Neuronal stem cell (in vitro differentiated cells): ENCODE results near the gene ADGRL4.

Source experiments
- DNase-seq: peaks from one replicate; pipeline ENCODE4 v3.0.0-alpha.2; 2013; ENCODE audit warnings: low spot score
- H2AFZ ChIP-seq: one replicate; pipeline ENCODE4 v1.6.1; 2013; ENCODE audit warnings: mild to moderate bottlenecking, low read length, inconsistent platforms
- H2AK5ac ChIP-seq: 2 replicates; pipeline ENCODE4 v1.6.1; 2013; ENCODE audit warnings: low read depth, mild to moderate bottlenecking, inconsistent platforms, low read length, moderate library complexity, mixed read lengths
- H2BK120ac ChIP-seq: 2 replicates; pipeline ENCODE4 v1.6.1; 2013; ENCODE audit warnings: low read depth, mild to moderate bottlenecking, inconsistent platforms, low read length, moderate library complexity, mixed read lengths
- H2BK12ac ChIP-seq: one replicate; pipeline ENCODE4 v1.6.1; 2013; ENCODE audit warnings: low read length, inconsistent platforms
- H2BK15ac ChIP-seq: 2 replicates; pipeline ENCODE4 v1.6.1; 2013; ENCODE audit warnings: mild to moderate bottlenecking, low read length, inconsistent platforms, mixed read lengths
- H2BK5ac ChIP-seq: one replicate; pipeline ENCODE4 v1.6.1; 2013; ENCODE audit warnings: inconsistent platforms, mild to moderate bottlenecking, low read length, moderate library complexity
- H3K14ac ChIP-seq: one replicate; pipeline ENCODE4 v1.6.1; 2013; ENCODE audit warnings: low read length, inconsistent platforms
- H3K18ac ChIP-seq: 2 replicates; pipeline ENCODE4 v1.6.1; 2013; ENCODE audit warnings: low read length, inconsistent platforms
- H3K23ac ChIP-seq: 2 replicates; pipeline ENCODE4 v1.6.1; 2013; ENCODE audit warnings: low read depth, mild to moderate bottlenecking, mixed read lengths, low read length, inconsistent platforms; ENCODE audit not compliant: poor library complexity
- H3K27ac ChIP-seq: replicated peaks from 3 replicates; pipeline ENCODE4 v1.5.1; 2013; ENCODE audit warnings: low read length, inconsistent platforms
- H3K27me3 ChIP-seq, 3 experiments: 2 replicates each; pipeline ENCODE4 v1.6.1; 2013; ENCODE audit warnings: low read length in 3 of 3, mild to moderate bottlenecking in 2 of 3, inconsistent platforms in 1 of 3, low read depth in 1 of 3, mixed read lengths in 1 of 3, moderate library complexity in 1 of 3; ENCODE audit not compliant: control insufficient read depth in 3 of 3, insufficient read depth in 3 of 3
- H3K36me3 ChIP-seq, 2 donors: replicated peaks in 1 of 2; 2 replicates each; pipeline ENCODE4 v1.6.1; 2013; ENCODE audit warnings: low read length in 2 of 2; ENCODE audit not compliant: control insufficient read depth in 2 of 2, insufficient read depth in 2 of 2
- H3K4ac ChIP-seq: 2 replicates; pipeline ENCODE4 v1.6.1; 2013; ENCODE audit warnings: inconsistent platforms, mild to moderate bottlenecking, low read length, moderate library complexity
- H3K4me1 ChIP-seq, 2 donors: 1 replicate in 1 of 2; 2 replicates in 1 of 2; pipeline ENCODE4 v1.6.1; 2013; ENCODE audit warnings: low read length in 2 of 2, low read depth in 1 of 2; ENCODE audit not compliant: control insufficient read depth in 2 of 2, insufficient read depth in 1 of 2
- H3K4me2 ChIP-seq: one replicate; pipeline ENCODE4 v1.6.1; 2013; ENCODE audit warnings: mild to moderate bottlenecking, low read length, inconsistent platforms; ENCODE audit not compliant: insufficient read depth, poor library complexity, severe bottlenecking
- H3K4me3 ChIP-seq, 2 donors: 2 replicates each; pipeline ENCODE4 v1.5.1; 2013; ENCODE audit warnings: low read length in 2 of 2, mild to moderate bottlenecking in 2 of 2, inconsistent platforms in 1 of 2, moderate library complexity in 1 of 2
- H3K79me1 ChIP-seq: one replicate; pipeline ENCODE4 v1.6.1; 2013; ENCODE audit warnings: low read depth, mild to moderate bottlenecking, inconsistent platforms, low read length, moderate library complexity
- H3K9ac ChIP-seq: one replicate; pipeline ENCODE4 v1.6.1; 2013; ENCODE audit warnings: mild to moderate bottlenecking, low read depth, low read length, inconsistent platforms; ENCODE audit not compliant: poor library complexity
- H3K9me3 ChIP-seq, 2 donors: replicated peaks in 1 of 2; 2 replicates each; pipeline versions ENCODE3 to v1.6.1; 2013; ENCODE audit warnings: low read length in 2 of 2, mild to moderate bottlenecking in 2 of 2, inconsistent platforms in 1 of 2, low read depth in 1 of 2, mixed read lengths in 1 of 2, moderate library complexity in 1 of 2; ENCODE audit not compliant: control insufficient read depth in 2 of 2, insufficient read depth in 1 of 2
- H4K8ac ChIP-seq: one replicate; pipeline ENCODE4 v1.6.1; 2013; ENCODE audit warnings: low read depth, mild to moderate bottlenecking, inconsistent platforms, low read length, moderate library complexity
- H4K91ac ChIP-seq: one replicate; pipeline ENCODE4 v1.6.1; 2013; ENCODE audit warnings: low read length, low read depth, mild to moderate bottlenecking, inconsistent platforms; ENCODE audit not compliant: poor library complexity
- WGBS, 2 donors: extraction: QIAGEN DNeasy Blood & Tissue Kit; methylation state at CpG; one replicate each; pipeline ENCODE4 v1.1.7; 2013; ENCODE audit warnings: missing lambda C conversion rate in 2 of 2, mixed read lengths in 1 of 2; ENCODE audit not compliant: insufficient read length in 2 of 2, insufficient replicate concordance in 1 of 2; ENCODE audit errors: extremely low coverage in 2 of 2; 5-methylcytosine and 5-hydroxymethylcytosine counted together

The ADGRL4 gene

DNA sequence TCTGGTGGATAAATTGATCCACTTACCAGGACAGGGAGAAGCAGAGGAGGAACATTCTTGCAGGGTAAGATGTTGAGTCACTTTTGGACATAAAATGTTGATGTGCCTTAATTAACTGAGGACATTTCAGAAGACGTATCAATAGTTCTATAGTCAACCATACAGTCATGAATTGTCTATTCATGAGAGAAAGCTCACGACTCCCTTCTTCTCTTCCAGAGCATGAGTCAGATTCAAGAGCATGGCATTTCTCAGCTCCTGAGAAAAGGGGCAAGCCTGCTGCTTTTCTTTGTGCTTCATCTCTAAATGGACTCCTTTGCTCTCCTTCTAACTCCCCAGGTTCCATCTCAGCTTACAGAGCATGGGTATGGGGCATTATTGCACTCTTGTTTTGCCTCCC, 55.7 kb downstream of the ADGRL4 start:
- Histone ChIP-seq H4K91ac (no peak overlapping the region), H3K4me2 (no peak overlapping the region), H3K36me3 (no peaks in the 10 kb centered on the region), H3K27me3 (no peaks in the 10 kb centered on the region), H2AFZ (no peak overlapping the region), H3K23ac (no peak overlapping the region), H3K4ac (no peak overlapping the region), H2BK12ac (no peak overlapping the region), H3K4me3 (no peak overlapping the region), H3K14ac (no peak overlapping the region), H3K18ac (no peak overlapping the region), H3K79me1 (no peaks in the 10 kb centered on the region), H3K27ac (no peak overlapping the region), H2BK5ac (no peak overlapping the region), H2BK120ac (no peak overlapping the region), H3K9me3 (no peaks in the 10 kb centered on the region), H3K4me1 (no peaks in the 10 kb centered on the region), H2BK15ac (no peak overlapping the region), H2AK5ac (no peak overlapping the region), H3K9ac (no peak overlapping the region), H4K8ac (no peak overlapping the region)
- no CpG with 5 or more reads among the region's 2 CpGs for WGBS, 2 donors
- no peak for DNase-seq

DNA sequence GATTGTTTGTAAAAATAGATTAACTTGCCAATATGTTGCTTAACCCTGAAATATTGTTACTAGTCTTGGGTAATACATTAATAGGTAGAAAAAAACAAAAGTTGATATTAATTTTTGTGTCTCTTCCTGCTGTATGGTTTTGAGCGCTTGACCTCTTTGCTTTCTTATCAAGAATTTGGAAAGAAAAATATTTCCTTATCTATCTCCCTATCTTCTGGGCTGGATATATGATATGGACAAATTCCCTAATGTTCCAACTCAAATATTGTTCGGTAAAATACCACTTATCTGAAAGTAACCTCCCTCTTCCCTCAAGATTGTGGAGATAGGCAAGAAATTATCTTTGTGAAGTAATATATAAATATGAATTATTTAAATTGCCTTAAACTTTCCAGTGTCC, 57.3 kb downstream of the ADGRL4 start:
- no peak overlapping the region for H3K9ac ChIP-seq
- H2BK5ac ChIP-seq, result no peak overlapping the region
- H2BK120ac ChIP-seq, result no peak overlapping the region
- H3K27ac ChIP-seq, result no peak overlapping the region
- H3K4me1 ChIP-seq, result no peaks in the 10 kb centered on the region
- H2BK12ac ChIP-seq, result no peak overlapping the region
- no peaks in the 10 kb centered on the region for H3K79me1 ChIP-seq
- no peak overlapping the region for H3K4ac ChIP-seq
- H3K4me3 ChIP-seq, result no peak overlapping the region
- no peaks in the 10 kb centered on the region for H3K9me3 ChIP-seq
- no peak overlapping the region for H3K4me2 ChIP-seq
- H3K36me3 ChIP-seq, result no peaks in the 10 kb centered on the region
- H4K91ac ChIP-seq, result no peak overlapping the region
- no peak overlapping the region for H3K14ac ChIP-seq
- WGBS, 2 donors, result no CpG with 5 or more reads among the region's 2 CpGs
- DNase-seq, result no peak
- H3K18ac ChIP-seq, result no peak overlapping the region
- no peak overlapping the region for H2AFZ ChIP-seq
- H2AK5ac ChIP-seq, result no peak overlapping the region
- H3K27me3 ChIP-seq, result no peaks in the 10 kb centered on the region
- no peak overlapping the region for H2BK15ac ChIP-seq
- no peak overlapping the region for H3K23ac ChIP-seq
- no peak overlapping the region for H4K8ac ChIP-seq

DNA sequence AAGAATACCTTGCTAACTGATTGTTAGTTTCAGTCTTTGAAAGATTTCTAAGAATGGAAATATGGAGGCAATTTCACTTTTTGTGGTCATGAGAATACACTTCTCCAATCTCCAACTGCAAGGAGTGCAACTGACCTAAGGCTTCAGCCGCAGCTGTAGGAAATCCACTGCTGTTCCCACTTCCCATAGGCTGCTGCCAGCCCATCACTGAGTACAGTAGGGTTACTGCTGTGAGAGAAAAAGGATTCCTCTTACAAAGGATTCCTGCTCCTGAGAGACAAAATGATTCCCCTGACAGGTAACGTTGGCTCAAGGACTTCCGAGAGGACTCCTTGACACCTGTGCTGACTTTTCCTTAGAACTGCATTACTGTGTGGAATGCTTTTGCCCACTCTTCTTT, 87.4 kb downstream of the ADGRL4 start:
- no peak overlapping the region for H3K27ac ChIP-seq
- H4K91ac ChIP-seq, result no peak overlapping the region
- no peak overlapping the region for H2BK5ac ChIP-seq
- H3K9me3 ChIP-seq, result no peaks in the 10 kb centered on the region
- H3K14ac ChIP-seq, result no peak overlapping the region
- H3K9ac ChIP-seq, result no peak overlapping the region
- H2BK12ac ChIP-seq, result no peak overlapping the region
- H4K8ac ChIP-seq, result no peak overlapping the region
- no peaks in the 10 kb centered on the region for H3K27me3 ChIP-seq
- H3K23ac ChIP-seq, result no peak overlapping the region
- H3K4me1 ChIP-seq, result no peaks in the 10 kb centered on the region
- H3K4me2 ChIP-seq, result no peak overlapping the region
- no peaks in the 10 kb centered on the region for H3K36me3 ChIP-seq
- no peaks in the 10 kb centered on the region for H3K79me1 ChIP-seq
- no peak overlapping the region for H2BK120ac ChIP-seq
- H3K18ac ChIP-seq, result no peak overlapping the region
- no peak overlapping the region for H2AK5ac ChIP-seq
- no peak for DNase-seq
- no peak overlapping the region for H2AFZ ChIP-seq
- no peak overlapping the region for H2BK15ac ChIP-seq
- no peak overlapping the region for H3K4ac ChIP-seq
- WGBS, 2 donors, result no CpG with 5 or more reads among the region's 3 CpGs
- no peak overlapping the region for H3K4me3 ChIP-seq

DNA sequence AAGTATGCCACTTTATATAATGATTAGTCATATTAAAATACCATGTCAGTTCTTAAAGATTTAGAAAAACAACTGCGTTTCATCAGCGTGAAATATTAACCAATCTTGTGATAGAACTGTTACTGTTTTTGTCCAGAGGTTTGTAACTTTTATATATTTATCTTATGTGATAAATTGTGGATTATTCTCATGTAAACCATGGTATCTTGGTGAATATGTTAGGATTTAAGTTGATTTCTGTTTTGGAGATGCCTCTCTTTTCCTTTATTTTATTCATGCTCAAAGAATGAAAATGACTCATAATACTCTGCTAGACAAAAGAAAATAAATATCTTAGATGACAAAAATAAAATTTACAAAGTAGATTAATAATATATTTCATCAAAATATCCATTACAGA, 88.4 kb downstream of the ADGRL4 start:
- no peak for DNase-seq
- no peak overlapping the region for H3K27ac ChIP-seq
- H3K9me3 ChIP-seq, result no peaks in the 10 kb centered on the region
- H4K91ac ChIP-seq, result no peak overlapping the region
- no peak overlapping the region for H2AFZ ChIP-seq
- H2BK120ac ChIP-seq, result no peak overlapping the region
- H2BK15ac ChIP-seq, result no peak overlapping the region
- H3K14ac ChIP-seq, result no peak overlapping the region
- H3K18ac ChIP-seq, result no peak overlapping the region
- H2BK12ac ChIP-seq, result no peak overlapping the region
- no peaks in the 10 kb centered on the region for H3K36me3 ChIP-seq
- no peak overlapping the region for H4K8ac ChIP-seq
- no peak overlapping the region for H3K4ac ChIP-seq
- no peak overlapping the region for H3K23ac ChIP-seq
- no peak overlapping the region for H3K4me2 ChIP-seq
- WGBS, 2 donors, result no CpG with 5 or more reads among the region's 2 CpGs
- no peak overlapping the region for H3K9ac ChIP-seq
- H3K79me1 ChIP-seq, result no peaks in the 10 kb centered on the region
- no peaks in the 10 kb centered on the region for H3K4me1 ChIP-seq
- no peak overlapping the region for H2AK5ac ChIP-seq
- no peak overlapping the region for H2BK5ac ChIP-seq
- H3K4me3 ChIP-seq, result no peak overlapping the region
- H3K27me3 ChIP-seq, result no peaks in the 10 kb centered on the region
